Pancreas (tissue), 10 donors: ENCODE measurements around the gene FARP2. TPM values are rescaled to one million over a fixed set of nuclear protein-coding genes. Genes with fewer than 3 reads are reported as not detected.
"Not testable (repeated sequence)": the region's sequence is repeated elsewhere in the genome, so short reads cannot be mapped to it uniquely, and the experiment has no call there.

ENCODE experiments used
- ATAC-seq, 4 donors: fragments of 200-7000 bp; cut with Tn5 transposase; one replicate each; pipeline versions ENCODE4 v1.8.0 to v1.9.1; 2020; ENCODE audit warnings: mild to moderate bottlenecking in 4 of 4, moderate library complexity in 4 of 4
- DNase-seq, 6 donors: peaks; one replicate each; pipeline ENCODE4 v3.0.0-alpha.2; 2020
- FAIRE-seq: peaks from 2 replicates; lab custom pipeline; 2012; peaks lifted over from hg19 to GRCh38; lab: Jason Lieb, UNC
- H3K27ac ChIP-seq, 4 donors: fragments of 200-600 bp; sonication (generic); 1 replicate in 3 of 4; 2 replicates in 1 of 4; pipeline versions ENCODE4 v1.5.0 to v1.8.0; 2020
- H3K27me3 ChIP-seq, 4 donors: fragments of 200-600 bp; one replicate each; pipeline ENCODE4 v1.8.0; 2021
- H3K36me3 ChIP-seq, 3 donors: fragments of 200-600 bp; sonication (generic) in 1 of 3; one replicate each; pipeline versions ENCODE4 v1.5.0 to v1.8.0; 2020 to 2021
- H3K4me1 ChIP-seq, 3 donors: fragments of 200-600 bp; one replicate each; pipeline ENCODE4 v1.8.0; 2021
- H3K4me3 ChIP-seq, 4 donors: fragments of 200-600 bp; sonication (generic) in 2 of 4; one replicate each; pipeline versions ENCODE4 v1.5.0 to v1.8.0; 2020 to 2021
- H3K9me3 ChIP-seq, 4 donors: fragments of 200-600 bp; one replicate each; pipeline ENCODE4 v1.8.0; 2021
- WGBS, 2 donors: extraction: QIAGEN DNeasy Blood & Tissue Kit; methylation state at CpG; one replicate each; pipeline ENCODE4 v1.1.7; 2013; 5-methylcytosine and 5-hydroxymethylcytosine counted together
- intact Hi-C, 3 donors: fragments of 100-400 bp; cut with DNase I; formaldehyde crosslinking; loops; one replicate each; pipeline versions ENCODE4 v1.11.1 to v1.14.2; 2022
- polyA plus RNA-seq, 2 donors: library from polyadenylated mRNA; stranded (reverse); fragments of 200-250 nt; gene quantifications; one replicate each; pipeline ENCODE4 v1.2.3, GENCODE V29; 2013
- total RNA-seq, 6 donors: library from RNA; stranded (reverse); fragmentation: NEBNext Ultra II Directional in 4 of 6; extraction: Animal tissue kit (Norgen Biotek cat#: 25700) in 4 of 6; gene quantifications; one replicate each; pipeline versions ENCODE4 v1.2.1 to v1.2.4, GENCODE V29; 2021 to 2023
- TF ChIP-seq, protein P1 (sequence below), 4 donors: fragments of 200-600 bp; sonication (generic) in 3 of 4; IDR thresholded peaks; one replicate each; pipeline versions ENCODE4 v1.5.0 to v1.8.0; 2021; ENCODE audit warnings: antibody characterized with exemption in 4 of 4
- donor health status: healthy with polysubstance abuse.
- donor health status: DM: no; HTN: no; CAD: no; lungs with moderate emphysema.
- donor health status: DM: no; HTN: no; CAD: no.
- donor health status: control.
- donor health status: control.
- donor health status: Bipolar disorder and iron deficiency.
- donor health status: DM: yes; HTN: yes; CAD: no.
- donor health status: DM: no; HTN: no; CAD: no.
- donor health status: DM: no; HTN: no; CAD: no.
- donor health status: DM: yes; HTN: yes; CAD: no.

The FARP2 gene
- total and polyA plus RNA-seq, 8 donors: 16.9 to 44.9 (median 25.8) TPM

DNA sequence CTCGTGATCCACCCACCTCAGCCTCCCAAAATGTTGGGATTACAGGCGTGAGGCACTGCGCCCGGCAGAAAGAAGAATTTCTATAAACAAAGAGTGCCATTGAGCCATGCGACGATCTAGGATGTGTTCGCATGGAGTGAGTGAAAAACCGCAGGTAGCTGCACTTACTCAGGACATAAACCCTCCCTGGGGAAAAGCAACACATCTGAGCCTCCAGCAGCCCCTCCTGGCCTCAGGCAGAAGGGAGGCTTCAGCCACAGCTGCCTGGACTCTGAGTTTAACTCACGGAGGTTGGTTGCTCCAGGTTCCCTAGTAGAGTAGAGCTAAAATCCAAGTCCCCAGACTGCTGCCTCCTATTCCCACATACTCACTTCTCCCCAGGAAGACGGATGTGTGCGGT is 163.6 kb downstream of the FARP2 start:
- H3K9me3 ChIP-seq: no peaks in the 10 kb centered on the region
- TF ChIP-seq, protein P1, sequence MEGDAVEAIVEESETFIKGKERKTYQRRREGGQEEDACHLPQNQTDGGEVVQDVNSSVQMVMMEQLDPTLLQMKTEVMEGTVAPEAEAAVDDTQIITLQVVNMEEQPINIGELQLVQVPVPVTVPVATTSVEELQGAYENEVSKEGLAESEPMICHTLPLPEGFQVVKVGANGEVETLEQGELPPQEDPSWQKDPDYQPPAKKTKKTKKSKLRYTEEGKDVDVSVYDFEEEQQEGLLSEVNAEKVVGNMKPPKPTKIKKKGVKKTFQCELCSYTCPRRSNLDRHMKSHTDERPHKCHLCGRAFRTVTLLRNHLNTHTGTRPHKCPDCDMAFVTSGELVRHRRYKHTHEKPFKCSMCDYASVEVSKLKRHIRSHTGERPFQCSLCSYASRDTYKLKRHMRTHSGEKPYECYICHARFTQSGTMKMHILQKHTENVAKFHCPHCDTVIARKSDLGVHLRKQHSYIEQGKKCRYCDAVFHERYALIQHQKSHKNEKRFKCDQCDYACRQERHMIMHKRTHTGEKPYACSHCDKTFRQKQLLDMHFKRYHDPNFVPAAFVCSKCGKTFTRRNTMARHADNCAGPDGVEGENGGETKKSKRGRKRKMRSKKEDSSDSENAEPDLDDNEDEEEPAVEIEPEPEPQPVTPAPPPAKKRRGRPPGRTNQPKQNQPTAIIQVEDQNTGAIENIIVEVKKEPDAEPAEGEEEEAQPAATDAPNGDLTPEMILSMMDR (IDR thresholded peaks at IDR 0.05): no peak
- no peak overlapping the region for H3K27ac ChIP-seq
- H3K27me3 ChIP-seq: no peaks in the 10 kb centered on the region
- DNase-seq (no peak), ATAC-seq (no peak), FAIRE-seq (no peak)
- no peak overlapping the region for H3K4me3 ChIP-seq
- no peaks in the 10 kb centered on the region for H3K4me1 ChIP-seq
- intact Hi-C loops: no loop called here
- H3K36me3 ChIP-seq: no peaks in the 10 kb centered on the region
- WGBS, 2 donors: 69 to 77% methylated on average over 11 of the region's 11 CpGs

DNA sequence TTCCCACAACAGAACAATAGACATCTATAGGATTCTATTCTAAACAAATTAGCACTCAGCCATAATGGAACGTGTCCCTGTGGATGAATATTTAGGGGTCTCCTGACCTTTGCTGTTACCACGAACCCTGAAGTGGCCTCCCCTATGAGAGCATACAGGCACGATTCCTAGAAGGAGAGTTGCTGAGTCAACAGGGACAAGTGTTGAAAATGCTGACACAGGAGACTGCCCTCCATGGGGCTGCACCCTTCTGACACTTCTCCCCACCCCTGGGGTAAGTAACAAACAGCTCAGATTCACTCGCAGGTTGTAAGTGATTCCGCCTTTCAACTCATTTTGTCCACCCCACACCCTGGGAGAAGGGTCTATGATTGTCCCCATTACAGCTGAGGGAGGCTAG is 166.4 kb downstream of the FARP2 start:
- Histone ChIP-seq H3K4me3 (no peak overlapping the region), H3K27me3 (no peaks in the 10 kb centered on the region), H3K4me1 (no peaks in the 10 kb centered on the region), H3K27ac (no peak overlapping the region), H3K9me3 (no peaks in the 10 kb centered on the region), H3K36me3 (no peaks in the 10 kb centered on the region)
- TF ChIP-seq, protein P1 (IDR thresholded peaks at IDR 0.05): no peak
- no peak for DNase-seq
- ATAC-seq: no peak
- 77 to 78% methylated on average over 5 of the region's 5 CpGs for WGBS, 2 donors
- intact Hi-C loops: no loop called here
- no peak for FAIRE-seq

DNA sequence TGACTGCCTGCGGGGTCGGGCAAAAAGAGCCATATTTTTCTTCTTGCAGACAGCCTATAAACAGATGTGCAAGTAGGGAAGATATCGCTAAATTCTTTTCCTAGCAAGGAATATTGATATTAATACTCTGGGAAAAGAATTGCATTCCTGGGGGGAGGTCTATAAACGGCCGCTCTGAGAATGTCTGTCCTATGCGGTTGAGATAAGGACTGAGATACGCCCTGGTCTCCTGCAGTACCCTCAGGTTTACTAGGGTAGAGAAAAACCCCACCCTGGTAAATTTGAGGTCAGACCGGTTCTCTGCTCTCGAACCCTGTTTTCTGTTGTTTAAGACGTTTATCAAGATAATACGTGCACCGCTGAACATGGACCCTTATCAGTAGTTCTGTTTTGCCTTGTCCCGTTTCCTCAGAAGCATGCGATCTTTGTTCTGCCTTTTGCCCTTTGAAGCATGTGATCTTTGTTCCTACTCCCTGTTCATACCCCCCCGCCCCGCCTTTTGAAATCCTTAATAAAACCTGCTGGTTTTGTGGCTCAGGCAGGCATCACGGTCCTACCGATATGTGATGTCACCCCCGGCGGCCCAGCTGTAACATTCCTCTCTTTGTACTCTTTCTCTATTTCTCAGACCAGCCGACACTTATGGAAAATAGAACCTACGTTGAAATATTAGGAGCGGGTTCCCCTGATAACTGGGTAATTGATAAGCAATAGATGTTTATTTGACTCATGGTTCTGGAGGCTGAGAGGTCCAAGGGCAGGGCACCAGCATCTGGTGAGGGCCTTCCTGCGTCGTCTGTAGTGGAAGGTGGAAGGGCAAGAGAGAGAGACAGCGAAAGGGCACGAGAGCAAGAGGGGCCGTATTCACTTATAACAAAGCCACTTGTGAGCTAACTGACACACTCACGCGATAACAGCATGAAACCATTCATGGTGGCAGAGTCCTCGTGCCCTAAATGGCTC is 170.0 kb downstream of the FARP2 start:
- H3K27ac ChIP-seq, H3K4me3 ChIP-seq, FAIRE-seq, H3K9me3 ChIP-seq, H3K36me3 ChIP-seq, DNase-seq, intact Hi-C loops, H3K27me3 ChIP-seq, ATAC-seq, H3K4me1 ChIP-seq: not testable (repeated sequence)
- 84 to 88% methylated on average over 31 of the region's 31 CpGs for WGBS, 2 donors

DNA sequence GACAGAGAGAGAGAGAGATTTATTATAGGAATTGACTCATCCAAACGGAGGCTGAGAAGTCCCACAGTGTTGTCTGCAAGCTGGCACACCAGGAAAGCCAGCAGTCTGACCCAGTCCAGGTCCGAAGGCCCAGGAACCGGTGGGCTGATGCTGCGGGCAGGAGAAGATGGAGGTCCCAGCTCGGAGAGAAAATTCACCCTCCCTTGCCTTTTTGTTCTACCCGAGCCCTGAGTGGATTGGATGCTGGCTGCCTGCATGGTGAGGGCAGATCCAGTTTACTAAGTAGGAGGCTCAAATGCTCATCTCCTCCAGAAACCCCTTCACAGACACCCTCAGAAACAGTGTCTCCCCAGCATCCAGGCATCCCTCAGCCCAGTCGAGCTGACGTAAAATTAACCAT is 174.5 kb downstream of the FARP2 start:
- TF ChIP-seq, protein P1 (IDR thresholded peaks at IDR 0.05): no peak
- FAIRE-seq (no peak), DNase-seq (no peak), ATAC-seq (no peak)
- Histone ChIP-seq H3K9me3 (no peaks in the 10 kb centered on the region), H3K27me3 (no peaks in the 10 kb centered on the region), H3K4me3 (no peak overlapping the region), H3K4me1 (no peaks in the 10 kb centered on the region), H3K36me3 (no peaks in the 10 kb centered on the region), H3K27ac (no peak overlapping the region)
- WGBS, 2 donors: 63 to 70% methylated on average over 8 of the region's 8 CpGs
- intact Hi-C loops: no loop called here

DNA sequence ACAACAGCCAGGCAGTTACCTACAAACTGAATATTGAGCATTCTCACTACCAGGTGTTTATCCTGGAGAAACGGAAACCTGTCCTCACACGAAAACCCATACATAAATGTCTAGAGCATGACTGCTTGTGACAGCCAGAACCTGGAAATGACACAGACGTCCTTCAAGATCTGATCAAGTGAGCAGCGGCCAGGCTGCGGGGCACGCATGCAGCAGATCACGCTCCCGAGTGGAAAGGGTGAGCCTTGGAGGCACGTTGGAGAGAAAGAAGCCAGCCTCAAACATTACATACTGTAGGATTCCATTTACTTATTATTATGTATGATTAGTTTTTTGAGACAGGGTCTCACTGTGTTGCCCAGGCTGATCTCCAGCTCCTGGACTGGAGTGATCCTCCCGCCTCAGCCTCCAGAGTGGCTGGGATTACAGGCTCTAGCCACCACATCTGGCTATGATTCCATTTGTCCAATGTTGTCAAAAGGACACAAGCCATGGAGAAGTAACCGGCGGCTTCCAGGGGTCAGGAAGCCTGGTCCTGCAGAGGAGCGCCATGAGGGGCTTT is 175.2 kb downstream of the FARP2 start:
- H3K4me1 ChIP-seq: no peaks in the 10 kb centered on the region
- no peaks in the 10 kb centered on the region for H3K36me3 ChIP-seq
- H3K4me3 ChIP-seq: no peak overlapping the region
- no peak for ATAC-seq
- DNase-seq: no peak
- 56 to 57% methylated on average over 13 of the region's 13 CpGs for WGBS, 2 donors
- no peak for FAIRE-seq
- intact Hi-C loops: no loop called here
- TF ChIP-seq, protein P1 (IDR thresholded peaks at IDR 0.05): no peak
- no peak overlapping the region for H3K27ac ChIP-seq
- no peaks in the 10 kb centered on the region for H3K27me3 ChIP-seq
- H3K9me3 ChIP-seq: no peaks in the 10 kb centered on the region
